ENCODE data around the gene NID1.

GRCh38 chr1:235980976-235981375, 83.9 kb downstream of the NID1 start:
- TF ChIP-seq CTCF (conservative IDR thresholded peaks at IDR 0.05; ENCODE audit: low read length) (no peak), EZH2phosphoT487 (IDR thresholded peaks at IDR 0.05; ENCODE audit: borderline replicate concordance, low read depth, low read length) (no peak)

Measured in OCI-LY7 (cell line).